Mucosa of rectum (tissue), 2 donors: Measurements from ENCODE around the gene RIPOR3.

Experiments
- H3K27ac ChIP-seq, 2 donors: one replicate each; pipeline ENCODE4 v1.7.0; 2013; ENCODE audit warnings: inconsistent platforms in 2 of 2, low read depth in 2 of 2, low read length in 2 of 2
- H3K27me3 ChIP-seq, 2 donors: one replicate each; pipeline ENCODE4 v1.7.0; 2013; ENCODE audit warnings: low read length in 2 of 2; ENCODE audit not compliant: control insufficient read depth in 2 of 2, insufficient read depth in 2 of 2
- H3K36me3 ChIP-seq, 2 donors: one replicate each; pipeline ENCODE4 v1.7.0; 2013; ENCODE audit warnings: low read length in 2 of 2; ENCODE audit not compliant: control insufficient read depth in 2 of 2, insufficient read depth in 2 of 2
- H3K4me1 ChIP-seq, 2 donors: one replicate each; pipeline ENCODE4 v1.7.0; 2013; ENCODE audit warnings: low read length in 2 of 2, mild to moderate bottlenecking in 1 of 2; ENCODE audit not compliant: control insufficient read depth in 2 of 2, insufficient read depth in 2 of 2
- H3K4me3 ChIP-seq, 2 donors: one replicate each; pipeline ENCODE4 v1.7.0; 2013; ENCODE audit warnings: low read length in 2 of 2
- H3K9ac ChIP-seq, 2 donors: one replicate each; pipeline ENCODE4 v1.7.0; 2013; ENCODE audit warnings: low read length in 2 of 2, low read depth in 1 of 2, mild to moderate bottlenecking in 1 of 2
- H3K9me3 ChIP-seq, 2 donors: one replicate each; pipeline ENCODE4 v1.7.0; 2013; ENCODE audit warnings: low read length in 2 of 2; ENCODE audit not compliant: control insufficient read depth in 2 of 2
- donor health status: healthy.
- donor health status: Normal muscosa, but diverticular disease.

Gene RIPOR3

GRCh38 chr20:50590348-50590664, 101.0 kb downstream of the RIPOR3 start:
- H3K4me1 ChIP-seq: no peaks in the 10 kb centered on the region
- H3K27me3 ChIP-seq: peaks cover 0 to 4% of the 10 kb centered on the region in 2 donors
- H3K9ac ChIP-seq: no peak overlapping the region
- H3K4me3 ChIP-seq: no peak overlapping the region
- H3K36me3 ChIP-seq: peaks cover 25 to 28% of the 10 kb centered on the region in 2 donors
- H3K9me3 ChIP-seq: no peaks in the 10 kb centered on the region
- H3K27ac ChIP-seq: no peak overlapping the region

- H3K9ac ChIP-seq: no peak overlapping the region
- H3K4me3 ChIP-seq: no peak overlapping the region
- H3K9me3 ChIP-seq: no peaks in the 10 kb centered on the region
- no peaks in the 10 kb centered on the region for H3K27me3 ChIP-seq
- H3K27ac ChIP-seq: no peak overlapping the region
- H3K4me1 ChIP-seq: no peaks in the 10 kb centered on the region
- peaks cover 26 to 32% of the 10 kb centered on the region in 2 donors for H3K36me3 ChIP-seq
Observed at GRCh38 chr20:50589548-50590347, 101.6 kb downstream of the RIPOR3 start.

- H3K27ac ChIP-seq: no peak overlapping the region
- no peaks in the 10 kb centered on the region for H3K9me3 ChIP-seq
Observed at GRCh38 chr20:50588034-50588736, 103.2 kb downstream of the RIPOR3 start.

GRCh38 chr20:50587291-50587961, 103.9 kb downstream of the RIPOR3 start:
- Histone ChIP-seq H3K4me3 (no peak overlapping the region), H3K9ac (no peak overlapping the region), H3K27me3 (no peaks in the 10 kb centered on the region), H3K4me1 (no peaks in the 10 kb centered on the region), H3K36me3 (peaks cover 44% of the 10 kb centered on the region in 2 donors), H3K27ac (no peak overlapping the region), H3K9me3 (no peaks in the 10 kb centered on the region)

More at GRCh38 chr20:50588034-50588736, 103.2 kb downstream of the RIPOR3 start:
- H3K4me1 ChIP-seq: no peaks in the 10 kb centered on the region
- H3K36me3 ChIP-seq: peaks cover 37 to 44% of the 10 kb centered on the region in 2 donors
- H3K27me3 ChIP-seq: no peaks in the 10 kb centered on the region
- H3K4me3 ChIP-seq: no peak overlapping the region
- H3K9ac ChIP-seq: no peak overlapping the region

GRCh38 chr20:50586531-50587232, 104.7 kb downstream of the RIPOR3 start:
- Histone ChIP-seq H3K9me3 (no peaks in the 10 kb centered on the region), H3K9ac (no peak overlapping the region), H3K27ac (no peak overlapping the region), H3K27me3 (no peaks in the 10 kb centered on the region), H3K36me3 (peaks cover 47 to 50% of the 10 kb centered on the region in 2 donors), H3K4me3 (no peak overlapping the region), H3K4me1 (no peaks in the 10 kb centered on the region)

- Histone ChIP-seq H3K9me3 (no peaks in the 10 kb centered on the region), H3K36me3 (peaks cover 56 to 58% of the 10 kb centered on the region in 2 donors), H3K27ac (no peak overlapping the region), H3K27me3 (no peaks in the 10 kb centered on the region), H3K4me1 (no peaks in the 10 kb centered on the region), H3K9ac (no peak overlapping the region), H3K4me3 (no peak overlapping the region)
Observed at GRCh38 chr20:50585678-50586077, 105.7 kb downstream of the RIPOR3 start.

GRCh38 chr20:50585214-50585613, 106.1 kb downstream of the RIPOR3 start:
- H3K27ac ChIP-seq: no peak overlapping the region
- H3K4me1 ChIP-seq: no peaks in the 10 kb centered on the region
- no peaks in the 10 kb centered on the region for H3K9me3 ChIP-seq
- H3K27me3 ChIP-seq: no peaks in the 10 kb centered on the region
- no peak overlapping the region for H3K9ac ChIP-seq
- H3K4me3 ChIP-seq: no peak overlapping the region
- peaks cover 60% of the 10 kb centered on the region in 2 donors for H3K36me3 ChIP-seq

- no peaks in the 10 kb centered on the region for H3K4me1 ChIP-seq
- H3K9ac ChIP-seq: no peak overlapping the region
- no peaks in the 10 kb centered on the region for H3K27me3 ChIP-seq
- no peak overlapping the region for H3K4me3 ChIP-seq
- H3K36me3 ChIP-seq: peaks cover 63 to 64% of the 10 kb centered on the region in 2 donors
- H3K9me3 ChIP-seq: no peaks in the 10 kb centered on the region
- H3K27ac ChIP-seq: no peak overlapping the region
Observed at GRCh38 chr20:50584687-50585086, 106.7 kb downstream of the RIPOR3 start.

GRCh38 chr20:50583442-50584150, 107.7 kb downstream of the RIPOR3 start:
- Histone ChIP-seq H3K27me3 (no peaks in the 10 kb centered on the region), H3K9ac (no peak overlapping the region), H3K27ac (no peak overlapping the region), H3K4me3 (no peak overlapping the region), H3K36me3 (peaks cover 69 to 71% of the 10 kb centered on the region in 2 donors), H3K4me1 (peaks cover 0 to 4% of the 10 kb centered on the region in 2 donors), H3K9me3 (no peaks in the 10 kb centered on the region)
